KBM-7 (cell line): ENCODE measurements around the gene INPP5E.

Source experiments
- DNase-seq: peaks from one replicate; pipeline ENCODE4 v3.0.0-alpha.2; 2015
- in situ Hi-C: fragments of 300-500 bp; cut with MboI; formaldehyde crosslinking; loops from 2 replicates; pipeline ENCODE4 v1.14.3; 2020; ENCODE audit warnings: low sequenced_read_pairs, low pct_unique_long_range_greater_than_20kb, mixed read lengths

Gene INPP5E

DNA sequence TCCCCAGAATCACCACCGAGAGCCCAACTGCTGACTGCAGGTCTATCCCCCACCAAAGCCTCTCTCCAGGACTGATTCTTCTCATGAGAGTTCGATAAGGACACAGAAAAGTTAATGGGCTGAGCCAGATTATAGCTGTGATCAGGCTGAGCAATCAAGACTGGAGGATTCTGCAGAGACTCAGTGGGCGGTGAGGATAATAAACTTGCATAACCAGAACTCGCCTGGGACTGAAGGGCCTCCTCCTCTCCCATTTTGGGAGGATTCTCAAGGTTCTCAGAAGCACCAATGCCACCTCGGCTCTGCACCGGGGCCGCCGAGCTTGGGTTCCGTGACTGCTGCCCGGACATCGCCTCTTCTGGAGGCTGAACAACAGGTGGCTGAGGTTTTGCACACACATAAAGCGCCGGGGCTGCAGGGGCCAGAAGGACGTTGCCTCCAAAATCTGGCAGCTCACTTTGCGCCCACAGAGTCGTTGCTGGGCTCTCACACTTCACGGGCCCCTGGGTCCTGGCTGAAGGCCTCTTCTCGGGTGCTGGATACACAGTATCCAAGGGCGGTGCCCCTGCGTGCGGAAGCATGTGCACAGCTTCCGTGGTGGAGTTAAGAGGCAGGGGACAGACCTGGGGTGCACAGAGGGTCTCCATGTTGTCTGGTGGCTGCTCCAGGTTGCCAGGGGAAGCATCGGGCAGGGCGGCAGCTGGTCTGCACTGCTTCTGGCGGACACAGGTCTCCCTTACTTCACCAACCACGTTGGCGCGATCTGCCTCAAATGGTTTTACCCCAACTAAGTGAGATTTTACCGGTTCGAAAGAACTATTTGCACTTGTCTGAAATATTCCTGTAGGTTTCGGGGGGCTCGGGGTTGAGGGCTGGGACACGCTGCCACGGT is 35.6 kb upstream of the INPP5E start:
- DNase-seq: no peak
- in situ Hi-C loops: no loop called here

DNA sequence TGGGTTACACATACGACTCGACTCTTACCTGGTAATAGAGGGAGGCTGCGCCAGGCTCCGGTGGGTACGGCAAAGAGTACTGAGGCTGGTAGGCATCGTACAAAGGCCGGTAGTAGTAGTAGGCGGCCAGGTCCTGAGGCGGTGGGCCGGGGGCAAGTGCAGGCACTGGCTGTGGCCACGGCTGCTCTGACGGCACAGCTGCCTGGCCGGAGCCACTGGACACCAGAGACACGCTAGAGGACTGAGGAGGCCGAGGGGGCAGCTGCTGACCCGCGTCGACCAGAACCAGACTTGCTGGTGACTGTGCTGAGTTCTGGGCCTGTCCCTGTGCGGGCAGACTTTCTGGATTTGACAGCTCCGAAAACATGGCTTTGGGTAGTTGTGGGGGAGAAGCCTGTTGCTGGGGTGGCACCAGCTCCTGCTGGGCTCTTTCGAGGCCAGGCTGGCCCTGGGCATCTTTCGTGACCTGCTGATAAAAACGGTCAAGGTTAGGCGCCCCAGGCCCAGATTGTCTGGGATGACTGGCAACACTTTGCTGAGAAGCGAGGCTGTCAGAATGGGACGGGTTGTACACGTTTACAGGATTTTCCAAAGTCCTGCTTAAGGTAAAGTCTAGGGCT is 34.5 kb upstream of the INPP5E start:
- in situ Hi-C loops: no loop called here
- DNase-seq: no peak

- no peak for DNase-seq
- in situ Hi-C loops: no loop called here
These were observed 33.7 kb upstream of the INPP5E start for GRCh38 chr9:136473354-136473721.

GRCh38 chr9:136472640-136473353 is 33.2 kb upstream of the INPP5E start:
- in situ Hi-C loops: no loop called here

GRCh38 chr9:136471802-136472487 is 32.3 kb upstream of the INPP5E start:
- DNase-seq: no peak
- in situ Hi-C loops: no loop called here

More at GRCh38 chr9:136472640-136473353, 33.2 kb upstream of the INPP5E start:
- no peak for DNase-seq

DNA sequence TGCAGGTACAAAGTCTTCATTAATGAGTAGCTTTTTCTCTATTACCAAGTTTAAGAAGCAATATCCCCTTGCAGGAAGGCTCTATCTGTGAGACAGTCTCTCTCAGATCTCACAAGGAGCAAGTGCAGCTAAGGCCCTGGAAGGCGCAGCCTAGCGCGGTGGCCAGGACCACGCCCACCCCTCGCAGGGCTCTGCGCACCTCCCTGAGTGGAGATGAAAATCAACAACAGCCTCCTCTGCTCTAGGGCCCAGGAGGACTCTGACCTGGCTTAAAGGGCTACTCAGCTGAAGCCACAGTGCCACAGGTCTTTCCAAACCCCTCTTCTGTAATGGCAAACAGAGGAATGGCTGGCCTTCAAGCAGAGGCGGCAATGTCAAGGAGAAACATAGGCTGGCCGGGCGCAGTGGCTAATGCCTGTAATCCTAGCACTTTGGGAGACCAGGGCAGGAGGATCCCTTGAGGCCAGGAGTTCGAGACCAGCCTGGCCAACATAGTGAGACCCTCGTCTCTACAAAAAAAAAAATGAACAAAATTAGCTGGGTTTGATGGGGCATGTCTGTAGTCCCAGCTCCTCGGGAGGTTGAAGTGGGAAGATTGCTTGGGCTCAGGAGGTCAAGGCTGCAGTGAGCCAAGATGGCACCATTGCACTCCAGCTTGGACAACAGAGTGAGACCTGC is 31.3 kb upstream of the INPP5E start:
- no peak for DNase-seq
- in situ Hi-C loops: no loop called here

DNA sequence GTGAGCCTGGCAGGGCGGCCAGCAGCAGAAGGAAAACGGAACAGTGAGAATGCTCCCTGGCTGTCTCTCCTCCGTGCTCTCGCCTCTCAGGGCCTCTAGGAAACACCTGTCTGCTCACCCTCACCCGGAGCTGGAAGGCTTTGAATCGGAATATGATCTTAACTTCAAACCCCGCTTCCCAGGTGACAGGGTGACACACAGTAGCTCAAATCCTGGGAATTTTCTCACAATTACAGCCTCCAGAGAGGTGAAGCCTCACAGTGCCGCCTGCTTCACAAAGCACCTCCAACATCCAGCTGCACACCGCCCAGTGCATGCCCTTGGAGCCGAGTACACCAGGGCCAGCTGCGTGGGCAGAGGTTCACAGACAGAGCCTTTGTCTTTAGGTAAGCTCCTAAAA is 30.7 kb upstream of the INPP5E start:
- in situ Hi-C loops: no loop called here
- no peak for DNase-seq

GRCh38 chr9:136467766-136468165 is 28.1 kb upstream of the INPP5E start:
- no peak for DNase-seq
- in situ Hi-C loops: no loop called here

- in situ Hi-C loops: no loop called here
- DNase-seq: no peak
These were observed 26.5 kb upstream of the INPP5E start for GRCh38 chr9:136466155-136466541.

DNA sequence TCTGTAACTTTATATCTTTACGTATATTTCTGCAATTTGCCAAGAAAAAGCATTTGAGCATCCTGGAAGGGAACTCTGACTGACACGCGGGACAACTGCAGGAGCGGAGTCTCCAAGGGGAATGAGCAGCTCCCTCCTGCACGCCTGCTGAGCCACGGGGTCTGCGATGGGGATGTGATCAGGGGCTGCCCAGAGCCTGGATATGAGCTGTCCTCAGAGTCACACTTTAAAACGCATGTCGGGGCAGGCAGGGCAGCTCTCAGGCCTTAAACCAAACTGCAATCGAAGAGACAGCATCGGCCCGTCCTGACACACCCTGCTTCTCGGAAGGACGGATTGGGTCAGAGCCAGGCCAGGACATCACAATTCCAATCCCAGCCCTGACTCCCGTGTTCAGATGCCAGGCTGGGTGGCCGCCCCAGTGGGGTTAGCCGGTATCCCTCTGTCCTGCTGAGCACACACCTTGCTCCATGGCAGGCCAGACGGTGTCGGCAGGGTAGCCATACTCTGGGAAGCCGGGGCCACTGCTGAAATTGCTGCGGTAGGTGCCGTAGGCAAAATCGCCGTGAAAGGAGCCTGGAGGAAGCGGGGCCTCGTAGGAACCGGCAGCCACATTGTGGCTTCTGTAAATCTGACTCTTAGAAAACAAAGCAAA is 26.0 kb upstream of the INPP5E start:
- in situ Hi-C loops: no loop called here
- DNase-seq: no peak

GRCh38 chr9:136464241-136464640 is 24.6 kb upstream of the INPP5E start:
- in situ Hi-C loops: no loop called here
- DNase-seq: no peak

- no peak for DNase-seq
- in situ Hi-C loops: no loop called here
These were observed 23.9 kb upstream of the INPP5E start for GRCh38 chr9:136463578-136463977.

GRCh38 chr9:136462664-136463063 is 23.0 kb upstream of the INPP5E start:
- no peak for DNase-seq
- in situ Hi-C loops: no loop called here

- in situ Hi-C loops: no loop called here
- DNase-seq: no peak
These were observed 21.2 kb upstream of the INPP5E start for GRCh38 chr9:136460772-136461325.

DNA sequence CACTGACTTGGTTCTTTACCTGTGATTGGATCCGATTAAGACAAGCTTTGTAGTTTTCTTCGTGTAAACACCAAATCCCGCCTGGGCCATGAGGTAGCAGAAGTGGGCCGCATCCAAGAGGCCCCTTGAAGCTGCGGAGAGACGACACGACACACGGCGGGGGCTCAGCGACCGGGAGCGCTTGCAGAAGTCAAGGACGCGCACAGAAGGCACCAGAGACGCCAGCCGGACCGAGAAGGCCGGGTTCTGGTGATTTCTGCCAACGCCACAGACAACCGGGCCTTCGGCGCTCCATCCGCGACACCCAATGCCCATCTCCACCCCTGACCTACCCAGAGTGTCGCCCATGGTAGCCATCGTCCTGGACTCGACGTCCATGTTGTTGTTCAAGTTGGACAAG is 19.8 kb upstream of the INPP5E start:
- DNase-seq: no peak
- in situ Hi-C loops: no loop called here

GRCh38 chr9:136457326-136457725 is 17.7 kb upstream of the INPP5E start:
- in situ Hi-C loops: no loop called here
- DNase-seq: no peak

DNA sequence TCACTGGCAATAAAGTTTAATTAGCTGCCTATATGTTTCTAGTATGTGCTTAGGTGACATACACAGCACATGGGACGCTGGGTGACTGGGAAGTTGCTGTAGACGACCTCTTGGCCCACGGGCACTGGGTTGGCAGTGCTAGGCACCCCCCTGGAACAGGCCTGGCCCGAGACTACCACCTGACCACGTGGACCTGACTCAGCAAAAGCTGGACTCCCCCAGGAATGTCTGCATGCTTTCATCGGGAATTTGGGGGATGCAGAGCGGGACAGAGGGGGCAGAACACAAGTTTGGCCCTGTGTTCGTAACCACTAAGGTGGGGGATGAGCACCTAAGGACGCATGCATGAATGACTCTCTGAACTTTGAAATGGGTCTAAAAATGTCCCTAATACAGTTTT is 16.6 kb upstream of the INPP5E start:
- no peak for DNase-seq
- in situ Hi-C loops: no loop called here
